Stimulated activated CD8-positive, alpha-beta memory T cell treated with anti-CD3 and anti-CD28 coated beads, Interleukin-12 subunit alpha, Interleukin-12 subunit beta, amount 100 ng/mL, for 24 hours (primary cell): ENCODE data around the gene DCLK1.

Experiments
- DNase-seq: peaks from one replicate; pipeline ENCODE4 v3.0.0-alpha.2; 2020; ENCODE audit errors: extremely low read depth

The DCLK1 gene

DNA sequence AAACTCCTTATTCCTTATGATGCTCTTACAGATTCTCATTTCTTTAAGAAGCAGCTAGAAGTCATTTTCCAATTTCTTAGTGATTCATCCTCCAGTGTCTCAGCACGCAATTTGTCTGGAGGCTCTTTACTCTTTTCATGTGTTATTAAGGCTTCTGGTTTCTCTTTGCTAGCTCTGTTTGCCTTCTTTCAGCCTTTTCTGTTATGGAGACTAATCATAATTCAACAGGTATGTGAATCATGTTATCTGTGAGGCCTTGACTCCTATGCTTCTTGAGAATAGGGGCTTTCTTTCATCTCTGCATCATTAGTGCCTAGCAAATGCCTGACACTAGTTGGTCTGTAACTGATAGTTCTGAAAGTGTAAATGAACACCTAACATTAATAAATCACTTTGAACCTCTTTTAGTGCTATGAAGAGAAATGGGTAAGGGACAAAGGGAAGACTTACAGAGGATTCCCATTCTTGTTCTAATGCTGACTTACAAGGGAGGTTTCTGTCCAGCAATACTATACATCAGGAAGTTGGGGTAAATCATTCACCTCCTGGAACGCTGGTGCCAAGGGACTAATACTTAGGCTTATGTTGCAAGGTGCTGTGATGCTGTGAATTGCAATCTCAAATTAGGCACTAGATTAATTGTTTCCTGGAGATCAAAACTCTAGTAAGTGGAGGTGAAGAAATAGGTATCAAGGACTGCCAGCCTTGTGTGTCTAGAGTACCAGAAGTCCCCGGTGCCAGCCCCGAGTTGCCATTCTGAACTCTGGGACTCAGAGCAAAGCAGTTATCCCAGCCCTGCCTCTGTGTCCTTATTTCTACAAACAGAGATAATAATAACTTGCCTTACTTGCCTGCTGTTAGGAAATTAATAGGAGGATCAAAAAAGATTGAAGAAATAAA, 265.6 kb downstream of the DCLK1 start:
- no peak for DNase-seq

DNA sequence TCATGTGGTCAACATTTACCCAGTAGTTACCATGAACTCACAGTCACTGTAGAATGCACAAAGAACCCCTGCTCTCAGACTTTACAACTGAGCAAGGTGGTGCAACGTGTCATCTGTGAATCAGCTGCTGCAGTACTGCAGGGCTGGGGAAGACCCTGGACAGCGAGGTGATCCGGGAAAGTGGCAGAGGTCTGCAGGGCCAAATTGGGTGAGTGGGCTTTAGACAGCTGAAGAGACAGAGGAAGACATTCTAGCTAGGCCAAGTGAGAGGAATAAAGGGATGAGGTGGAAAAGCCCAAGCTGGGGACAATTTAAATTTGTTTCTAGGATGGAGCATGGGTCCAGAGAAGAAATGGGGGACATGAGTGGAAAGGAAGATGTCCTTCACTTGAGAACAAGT, 270.5 kb downstream of the DCLK1 start:
- no peak for DNase-seq

DNA sequence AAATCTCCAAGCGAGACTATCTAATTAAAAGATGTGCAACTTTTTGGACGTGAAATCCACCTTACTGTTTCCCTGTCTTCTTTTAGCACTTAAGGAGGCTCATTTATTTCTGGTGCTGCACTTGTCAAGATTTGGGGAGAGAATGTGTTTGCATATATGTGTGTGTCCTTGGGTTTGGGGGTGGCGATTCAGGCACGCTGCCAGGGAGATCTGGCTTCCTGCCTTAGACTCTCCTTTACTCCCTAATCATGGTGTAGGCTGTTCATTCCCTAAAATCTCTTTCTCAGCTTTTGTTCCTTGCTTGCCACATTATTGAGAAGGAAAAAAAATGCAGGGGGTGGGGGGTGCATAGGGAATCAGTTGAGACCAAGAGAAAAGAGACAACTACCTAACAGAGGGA, 271.2 kb downstream of the DCLK1 start:
- DNase-seq, result no peak

DNA sequence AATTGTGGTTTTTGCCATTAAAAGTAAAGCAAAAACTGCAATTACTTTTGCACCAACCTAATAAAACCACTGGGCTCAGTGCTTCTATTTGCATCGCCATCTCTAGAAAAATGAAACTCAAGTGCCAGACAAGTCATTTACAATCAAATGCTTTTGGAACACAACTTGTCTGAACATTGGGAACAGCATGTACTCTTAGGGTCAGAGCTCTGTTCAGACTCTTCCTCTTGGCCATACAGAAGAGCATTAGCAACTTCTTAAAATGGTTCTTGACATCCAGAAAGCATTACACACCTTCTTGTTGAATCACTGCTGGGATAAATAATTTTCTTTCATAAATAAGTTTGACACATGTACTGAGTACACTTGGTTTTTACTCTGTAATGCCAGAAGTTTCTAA, 272.5 kb downstream of the DCLK1 start:
- no peak for DNase-seq

DNA sequence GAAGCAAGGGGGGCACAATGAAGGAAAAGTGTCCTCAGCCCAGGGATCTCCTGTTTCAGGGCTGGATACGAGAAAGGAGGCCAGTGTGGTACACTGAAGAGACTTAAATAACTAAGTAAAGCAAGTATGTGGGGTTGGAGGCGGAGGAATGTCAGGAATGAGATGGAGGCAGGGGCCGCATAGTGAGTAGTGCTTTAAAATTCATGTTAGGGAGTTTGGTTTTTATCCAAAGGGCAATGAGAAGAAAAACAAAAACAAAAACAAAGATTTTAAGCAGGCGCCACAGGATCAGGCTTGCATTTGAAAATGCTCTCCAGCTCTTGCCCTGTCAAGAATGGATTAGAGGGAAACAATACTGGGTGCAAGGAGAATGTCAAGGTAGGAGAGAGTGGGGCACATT, 273.4 kb downstream of the DCLK1 start:
- no peak for DNase-seq

DNA sequence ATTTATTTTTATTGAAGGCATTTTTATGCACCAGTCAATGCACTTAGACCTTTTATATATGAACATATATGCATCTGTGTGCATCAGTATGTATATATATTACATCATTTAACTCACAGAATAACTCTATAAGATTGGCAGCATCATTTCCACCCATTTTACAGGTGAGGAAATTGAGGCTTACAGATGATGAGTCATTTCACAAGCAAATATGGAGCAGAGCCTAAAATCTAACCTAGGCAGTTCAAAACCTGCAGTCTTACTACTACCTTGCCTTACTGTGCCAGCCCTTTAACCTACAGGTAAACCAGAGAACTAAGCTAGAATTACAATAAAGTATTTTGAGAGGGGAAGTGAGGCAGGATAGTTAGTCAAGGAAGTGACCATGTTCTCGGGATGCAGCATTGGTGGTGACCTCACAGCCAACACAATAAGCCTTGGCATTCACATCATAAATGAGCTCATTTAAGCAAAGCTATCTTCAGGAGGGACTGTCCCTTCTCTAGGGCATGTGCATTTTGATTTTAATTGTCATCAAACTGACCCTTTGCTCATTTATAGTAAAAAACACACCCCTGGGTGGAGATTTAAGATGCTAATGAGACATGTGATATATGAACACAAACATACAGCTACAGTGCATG, 274.3 kb downstream of the DCLK1 start:
- DNase-seq, result no peak

DNA sequence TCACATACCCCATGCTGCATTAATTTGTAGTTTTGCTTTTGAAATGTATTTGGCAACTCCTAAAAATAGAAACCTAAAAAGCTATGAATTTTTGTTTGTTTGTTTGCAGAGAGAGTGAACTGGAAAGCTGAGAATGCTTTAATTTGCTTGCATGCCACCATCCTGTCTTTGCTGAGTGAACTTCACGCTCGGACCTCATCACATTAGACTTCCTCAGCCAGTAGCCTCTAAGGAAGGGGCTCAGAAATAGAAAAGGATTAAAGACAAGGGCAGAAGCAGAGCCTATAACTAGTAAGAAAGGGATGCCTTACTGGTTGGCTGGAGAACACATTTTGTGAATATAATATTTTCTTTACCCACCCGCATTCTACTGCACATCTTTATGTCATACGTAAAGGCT, 275.1 kb downstream of the DCLK1 start:
- no peak for DNase-seq

DNA sequence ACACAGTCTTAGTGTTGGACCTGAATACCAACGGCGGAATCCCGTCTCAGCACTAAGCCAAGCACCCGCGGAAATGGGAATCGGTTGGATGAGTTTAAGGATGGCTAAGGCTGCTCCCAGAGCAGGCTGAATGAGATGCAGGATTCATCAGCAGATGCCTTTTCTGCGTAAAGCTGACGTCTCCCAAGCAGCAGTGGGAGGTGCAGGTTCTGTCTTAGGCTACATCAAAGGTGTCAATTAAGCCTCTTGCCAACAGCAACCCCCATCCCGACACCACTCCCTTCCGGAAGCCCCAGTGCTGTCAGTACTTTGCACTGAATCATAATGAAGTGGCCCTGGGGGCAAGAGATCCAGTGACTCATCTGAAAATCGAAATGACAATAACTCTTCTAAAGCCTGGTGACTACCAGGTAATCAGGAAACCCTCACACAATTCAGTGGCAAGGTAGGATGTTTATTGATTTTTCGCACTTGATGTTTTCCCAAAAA, 275.6 kb downstream of the DCLK1 start:
- no peak for DNase-seq

DNA sequence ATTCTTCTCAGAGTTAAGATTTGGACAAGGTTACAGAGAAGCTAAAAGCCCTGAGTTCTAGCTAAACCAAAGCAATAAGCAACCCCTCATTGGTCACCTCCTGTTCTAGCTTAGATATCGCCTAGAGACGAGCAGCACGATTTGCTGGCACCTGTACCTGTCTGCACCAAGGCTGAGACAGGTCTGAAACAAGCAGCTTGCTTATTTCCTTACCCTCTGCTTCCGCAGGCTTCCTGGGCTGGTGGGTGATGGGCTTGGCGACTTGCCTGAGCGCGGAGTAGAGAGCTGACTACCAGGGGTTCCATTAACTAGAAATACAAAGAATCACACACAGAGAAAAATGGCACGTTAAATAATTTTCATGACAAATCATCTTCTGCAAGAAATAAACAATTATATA, 276.9 kb downstream of the DCLK1 start:
- no peak for DNase-seq

DNA sequence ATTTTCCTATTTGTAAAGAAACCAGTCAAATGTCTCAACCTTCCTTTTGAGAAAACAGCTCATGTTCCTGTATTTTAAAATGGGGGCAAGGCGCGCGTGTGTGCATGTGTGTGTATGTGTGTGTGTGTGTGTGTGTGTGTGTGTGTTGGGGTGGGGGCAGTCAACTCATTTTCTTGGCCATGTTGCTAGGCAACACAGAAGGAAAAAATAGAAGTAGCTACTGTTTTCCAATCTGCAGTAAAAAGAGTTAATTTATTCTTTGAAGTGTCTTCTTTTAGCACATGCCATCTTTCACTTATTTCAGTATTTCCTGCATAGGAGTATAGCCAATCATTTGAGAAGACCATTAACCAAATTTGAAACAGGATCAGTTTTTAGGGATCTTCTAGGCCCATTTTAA, 279.3 kb downstream of the DCLK1 start:
- DNase-seq, result no peak

DNA sequence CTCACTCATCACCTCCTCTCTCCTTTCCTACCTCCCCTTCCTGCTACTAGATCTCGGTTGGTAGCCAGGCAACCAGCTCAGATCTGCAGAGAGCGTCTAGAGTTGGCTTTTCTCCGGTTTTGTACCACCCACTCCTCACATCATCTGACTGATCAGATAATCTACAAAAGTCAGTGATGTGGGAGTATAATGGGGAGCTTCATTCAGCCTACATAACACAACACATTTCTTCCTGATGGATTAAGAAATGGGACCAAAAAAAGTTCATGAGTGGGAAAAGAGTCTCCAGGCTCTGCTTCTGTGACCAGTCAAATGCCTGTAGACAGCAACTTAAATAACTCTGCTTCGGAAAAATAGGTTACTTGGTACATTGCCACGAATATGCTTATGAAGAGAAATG, 279.8 kb downstream of the DCLK1 start:
- no peak for DNase-seq

DNA sequence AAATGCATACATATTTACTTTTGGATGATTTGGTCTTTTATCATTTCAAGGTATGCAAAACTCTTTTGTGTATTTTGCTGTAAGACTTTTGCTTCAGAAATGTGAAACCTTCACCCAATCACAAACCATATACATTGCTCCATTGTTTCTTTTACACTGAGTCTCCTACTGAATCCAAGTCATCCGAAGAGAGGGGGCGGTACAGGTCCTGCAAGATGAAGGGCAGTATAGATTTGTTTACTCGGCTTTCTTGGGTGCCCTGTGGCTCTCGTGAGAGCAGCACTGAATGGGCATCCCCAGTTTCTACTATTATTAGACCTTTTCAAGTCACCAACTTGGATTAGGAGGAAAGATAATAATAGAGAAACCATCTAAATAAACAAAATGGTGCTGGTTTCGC, 280.6 kb downstream of the DCLK1 start:
- no peak for DNase-seq

DNA sequence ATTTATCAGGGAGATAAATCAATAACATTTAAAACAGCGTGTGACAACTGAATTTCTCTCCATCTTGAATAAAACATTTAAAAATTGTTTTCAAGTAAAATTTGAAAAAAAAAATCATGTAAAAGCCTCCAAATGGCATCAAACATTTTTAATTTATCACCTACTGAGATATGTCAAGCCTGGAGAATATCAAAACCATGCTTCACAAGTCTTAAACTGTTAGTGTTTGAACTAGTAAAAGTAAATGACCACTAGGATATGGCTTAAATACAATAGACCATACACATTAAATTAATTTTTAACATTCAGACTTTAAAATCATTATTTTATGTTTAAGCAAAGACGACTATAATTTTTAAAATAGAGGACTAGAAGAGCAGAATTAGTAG, 281.9 kb downstream of the DCLK1 start:
- DNase-seq, result no peak

DNA sequence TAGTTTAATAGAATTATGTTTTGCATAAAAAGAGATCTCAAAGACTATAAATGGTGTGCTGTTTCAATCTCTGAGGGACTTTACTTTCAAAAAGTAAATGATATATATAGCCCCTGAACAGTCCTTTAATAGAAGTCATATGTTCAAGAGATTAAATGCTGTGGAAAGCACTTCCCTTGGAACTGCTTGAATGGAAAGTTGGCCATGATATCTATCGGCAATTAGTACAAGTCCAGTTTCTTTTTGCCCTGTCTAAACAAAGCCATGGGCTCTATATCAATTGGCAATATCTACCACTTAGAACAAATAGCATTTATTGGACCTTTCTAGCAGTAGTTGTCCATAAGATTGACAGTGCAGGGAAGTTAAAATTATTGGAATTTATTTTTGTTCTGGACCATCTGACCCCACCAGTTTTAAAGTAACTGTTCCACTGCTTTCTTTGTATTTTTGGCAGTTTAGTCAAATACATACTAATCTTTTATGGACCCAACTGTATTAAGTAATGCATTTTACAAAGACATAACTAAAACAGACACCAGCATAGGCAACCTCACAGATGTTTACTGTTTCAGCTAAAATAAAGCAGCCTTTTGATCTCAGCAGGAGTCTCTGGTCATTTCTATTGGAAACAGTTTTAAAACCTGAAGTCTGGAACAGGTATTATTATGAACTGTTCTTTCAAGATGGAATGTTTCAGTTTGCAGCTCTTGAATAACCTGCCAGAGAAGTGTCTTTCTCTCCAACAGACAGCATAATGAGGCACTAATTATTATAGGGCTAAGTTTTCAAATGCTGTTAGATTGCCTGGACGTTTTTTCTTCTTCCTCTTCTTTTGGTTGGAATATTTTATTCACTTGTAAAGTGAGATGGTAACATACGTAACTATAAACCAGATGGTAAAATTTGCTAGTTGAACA, 282.6 kb downstream of the DCLK1 start:
- DNase-seq, result no peak

DNA sequence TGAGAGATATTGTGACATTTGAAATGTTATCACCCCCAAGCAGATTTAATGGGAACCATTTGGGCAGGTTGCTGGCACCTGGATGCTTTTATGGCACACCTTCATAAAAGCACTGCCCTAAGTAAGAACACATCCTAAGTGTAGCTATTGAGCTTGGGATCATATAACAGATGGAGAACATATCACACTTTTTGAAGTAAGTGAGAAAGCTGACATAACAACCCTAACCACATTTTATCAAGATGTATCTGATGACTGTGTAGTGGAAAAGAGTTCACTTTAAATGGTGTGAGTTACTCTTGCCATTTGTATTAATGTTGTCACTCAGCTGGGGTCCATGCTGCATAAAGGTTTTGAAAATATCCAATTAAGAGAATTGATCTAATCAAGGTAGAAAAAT, 287.9 kb downstream of the DCLK1 start:
- DNase-seq, result no peak

DNA sequence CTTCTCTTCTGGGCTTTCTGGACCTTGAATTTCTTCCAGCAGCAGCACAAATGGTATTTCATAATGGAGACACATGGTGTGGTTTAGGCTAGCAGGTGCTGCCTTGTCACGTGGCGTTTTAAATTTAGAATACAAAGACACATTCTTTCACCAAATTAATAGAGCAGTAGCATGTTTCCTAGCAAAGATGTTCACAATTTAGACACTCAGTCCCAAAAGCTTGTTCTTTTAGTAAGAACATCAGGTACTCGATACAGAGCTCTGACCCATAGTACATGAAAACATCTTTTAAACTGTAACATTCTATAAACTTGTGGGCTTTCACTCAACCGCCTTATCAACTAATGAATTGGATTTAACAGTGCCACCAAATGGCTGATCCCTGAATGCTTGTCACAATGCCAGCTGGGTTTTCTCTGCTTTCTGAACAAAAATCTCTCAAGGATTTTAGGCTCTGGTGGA, 290.1 kb downstream of the DCLK1 start:
- DNase-seq, result no peak

DNA sequence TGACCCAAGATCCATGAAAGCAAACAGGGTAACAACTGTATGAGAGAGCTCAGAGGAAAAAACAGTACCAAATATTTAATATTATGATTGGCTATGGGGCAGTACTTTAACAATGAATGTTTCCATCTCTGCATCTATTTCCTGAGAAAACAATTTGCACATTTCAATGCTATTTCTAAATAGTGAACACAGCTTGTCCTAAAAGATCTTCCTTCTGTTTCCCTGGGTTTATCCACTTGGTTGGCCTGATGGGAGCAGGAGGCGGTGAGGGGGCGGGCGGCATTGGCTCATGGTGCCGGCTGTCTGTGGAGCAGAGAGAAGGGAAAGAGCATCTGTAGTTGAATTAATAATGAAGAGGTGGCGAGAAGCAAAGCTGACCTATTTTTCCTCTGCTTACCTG, 291.4 kb downstream of the DCLK1 start:
- DNase-seq, result no peak

DNA sequence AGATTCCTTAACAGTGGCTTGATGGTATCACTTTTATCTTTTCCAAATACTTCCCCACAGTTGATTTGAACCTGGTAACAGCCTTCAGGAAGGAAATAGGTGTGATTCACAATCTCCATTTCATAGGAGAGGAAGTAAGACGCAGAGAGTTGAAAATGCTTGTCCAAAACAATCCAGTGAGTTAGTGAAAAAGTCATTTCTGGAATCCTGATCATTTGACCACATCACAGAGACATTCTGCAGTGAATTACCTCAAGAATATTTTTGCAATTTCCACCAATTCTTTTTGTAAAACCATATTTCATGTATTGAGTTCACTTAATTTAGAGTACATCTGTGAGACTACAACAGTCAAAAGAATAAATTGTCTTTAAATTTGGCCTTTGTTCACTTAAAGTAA, 292.8 kb downstream of the DCLK1 start:
- DNase-seq, result no peak

DNA sequence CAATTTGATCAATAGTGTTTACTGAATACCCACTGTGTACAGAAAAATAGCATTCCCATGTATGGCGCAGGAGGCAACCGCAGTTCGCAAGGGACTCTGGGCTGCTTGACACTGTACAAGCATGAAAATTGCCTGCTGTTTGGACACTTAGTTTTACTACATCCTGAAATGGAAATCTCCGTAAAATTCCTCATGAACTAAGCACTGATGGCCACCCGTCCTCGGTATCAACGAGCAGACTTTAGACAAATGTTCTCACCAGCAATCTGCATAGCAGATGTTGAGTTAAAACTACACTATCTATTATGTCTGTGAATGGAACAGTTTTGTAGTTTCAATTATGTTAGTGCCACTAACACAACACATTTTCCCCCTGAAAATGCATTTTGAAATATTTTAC, 294.7 kb downstream of the DCLK1 start:
- no peak for DNase-seq

DNA sequence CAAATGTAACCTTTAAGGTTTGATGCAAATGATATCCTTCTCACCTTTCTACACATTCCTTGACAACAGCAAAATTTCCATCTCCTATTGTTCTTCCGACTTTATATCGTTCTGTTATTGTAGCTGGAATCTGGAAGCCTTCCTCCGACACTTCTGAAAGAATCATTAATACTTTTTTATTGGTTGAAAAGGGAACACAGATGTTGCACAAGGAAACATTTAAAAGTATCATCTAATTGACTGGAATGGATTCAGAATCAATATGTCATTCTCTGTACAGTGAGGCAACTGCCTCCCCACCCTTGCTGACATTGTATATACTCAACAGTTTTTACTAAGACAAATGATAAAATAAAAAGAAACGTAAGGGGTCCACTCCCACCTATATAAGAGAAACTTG, 295.2 kb downstream of the DCLK1 start:
- no peak for DNase-seq

DNA sequence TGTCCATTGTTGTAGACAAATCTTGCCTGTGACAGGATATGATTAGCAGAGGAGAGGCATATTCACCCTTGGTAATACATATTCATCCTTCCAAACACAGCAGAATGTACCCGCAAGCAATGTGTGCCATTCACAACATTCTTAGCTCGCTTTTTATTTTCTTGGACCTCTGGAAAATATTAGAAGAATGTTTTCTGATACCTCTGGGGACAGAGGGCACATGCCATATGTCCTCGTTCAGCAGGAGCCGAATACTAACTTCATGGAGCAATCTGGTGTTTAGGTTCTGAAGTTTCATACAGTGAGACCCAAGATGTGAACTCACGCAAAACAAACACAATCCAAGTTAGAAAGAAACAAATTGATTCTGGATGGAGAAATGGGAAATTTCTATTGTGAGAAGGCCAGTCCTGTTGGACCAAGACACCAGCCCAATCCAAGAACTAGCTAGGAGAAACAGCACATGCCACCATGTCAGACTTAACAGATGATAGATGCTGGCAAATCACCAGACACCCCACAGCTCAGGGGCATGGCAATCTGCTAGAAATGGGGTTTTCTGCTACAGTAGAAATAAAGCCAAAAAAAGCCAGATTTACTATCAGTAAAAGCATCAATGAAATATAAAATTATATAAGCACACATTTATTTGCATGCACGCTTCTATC, 297.4 kb downstream of the DCLK1 start:
- no peak for DNase-seq

DNA sequence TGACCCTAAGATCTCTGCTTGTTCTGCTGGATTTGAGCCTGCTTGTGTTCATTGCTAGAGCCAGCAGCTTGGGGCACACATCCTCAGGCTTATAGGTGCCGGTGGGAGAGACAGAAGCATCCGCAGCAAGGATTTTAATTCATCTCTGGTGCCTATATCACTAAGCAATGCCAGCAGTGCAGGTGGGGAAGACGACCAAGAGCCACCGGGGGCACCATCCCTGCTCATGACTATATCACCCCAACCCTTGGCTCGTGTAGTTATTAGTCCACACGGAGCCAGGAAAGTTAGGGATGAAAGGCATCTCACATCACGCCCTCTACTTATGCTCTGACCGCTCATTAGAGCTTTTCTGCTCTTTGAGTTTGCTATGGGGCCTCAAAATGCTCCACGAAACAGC, 298.2 kb downstream of the DCLK1 start:
- no peak for DNase-seq
